ENCODE measurements around the gene ACVR1. TPM values are rescaled to one million over a fixed set of nuclear protein-coding genes. Genes with fewer than 3 reads are reported as not detected.

The ACVR1 gene
- total RNA-seq, 1 experiment from 2014 or later = 11.1 TPM

- Histone ChIP-seq H3K9me3 (no peaks in the 10 kb centered on the region), H3K27me3 (replicated peaks; ENCODE audit: control insufficient read depth, insufficient read depth, low read length) (no peaks in the 10 kb centered on the region), H3K4me3 (ENCODE audit: low read depth, low read length) (no peak overlapping the region), H3K36me3 (ENCODE audit: control insufficient read depth, insufficient read depth, low read length) (no peaks in the 10 kb centered on the region), H3K4me1 (no peaks in the 10 kb centered on the region)
- no peak overlapping the region for H3K27ac Mint-ChIP-seq (ENCODE audit: unreplicated experiment)
- peaks cover 2% of the 10 kb centered on the region for H3K9me3 Mint-ChIP-seq (ENCODE audit: unreplicated experiment)
- ChIA-PET CTCF (no interaction called here), POLR2A (no interaction called here)
- BruUV-seq (replicated peaks) = no TSS peak
- no peaks in the 10 kb centered on the region for H3K4me1 Mint-ChIP-seq (ENCODE audit: low read depth, unreplicated experiment)
- intact Hi-C loops (cut with micrococcal nuclease; ENCODE audit: unreplicated experiment) = no loop called here
- H3K36me3 Mint-ChIP-seq (ENCODE audit: insufficient read depth, unreplicated experiment) = peaks cover 6% of the 10 kb centered on the region
- no peak for DNase-seq
- no peak for TF ChIP-seq CTCF (IDR thresholded peaks at IDR 0.05; ENCODE audit: insufficient read depth in 1 of 2, low read depth in 1 of 2, low read length in 1 of 2, severe bottlenecking in 1 of 2, unreplicated experiment in 1 of 2)
- no peaks in the 10 kb centered on the region for H3K27me3 Mint-ChIP-seq (ENCODE audit: insufficient read depth, unreplicated experiment)
- H3K4me3 Mint-ChIP-seq (ENCODE audit: unreplicated experiment) = no peak overlapping the region
Observed at GRCh38 chr2:157760949-157761348, 115.2 kb downstream of the ACVR1 start.

- H3K27me3 Mint-ChIP-seq (ENCODE audit: insufficient read depth, unreplicated experiment) = no peaks in the 10 kb centered on the region
- H3K9me3 Mint-ChIP-seq (ENCODE audit: unreplicated experiment) = peaks cover 13% of the 10 kb centered on the region
- no peak overlapping the region for H3K27ac Mint-ChIP-seq (ENCODE audit: unreplicated experiment)
- intact Hi-C loops (cut with micrococcal nuclease; ENCODE audit: unreplicated experiment) = no loop called here
- H3K9me3 ChIP-seq = no peaks in the 10 kb centered on the region
- H3K36me3 ChIP-seq (ENCODE audit: control insufficient read depth, insufficient read depth, low read length) = no peaks in the 10 kb centered on the region
- no peaks in the 10 kb centered on the region for H3K4me1 Mint-ChIP-seq (ENCODE audit: low read depth, unreplicated experiment)
- no TSS peak for BruUV-seq (replicated peaks)
- H3K4me3 Mint-ChIP-seq (ENCODE audit: unreplicated experiment) = no peak overlapping the region
- CTCF ChIA-PET = no interaction called here
- no peaks in the 10 kb centered on the region for H3K4me1 ChIP-seq
- no peak for DNase-seq
- no peaks in the 10 kb centered on the region for H3K36me3 Mint-ChIP-seq (ENCODE audit: insufficient read depth, unreplicated experiment)
- no peaks in the 10 kb centered on the region for H3K27me3 ChIP-seq (replicated peaks; ENCODE audit: control insufficient read depth, insufficient read depth, low read length)
- no peak for TF ChIP-seq CTCF (IDR thresholded peaks at IDR 0.05; ENCODE audit: insufficient read depth in 1 of 2, low read depth in 1 of 2, low read length in 1 of 2, severe bottlenecking in 1 of 2, unreplicated experiment in 1 of 2)
- H3K4me3 ChIP-seq (ENCODE audit: low read depth, low read length) = no peak overlapping the region
- POLR2A ChIA-PET = no interaction called here
Observed at GRCh38 chr2:157759855-157760254, 116.3 kb downstream of the ACVR1 start.

GRCh38 chr2:157758586-157758985 lies 117.5 kb downstream of the ACVR1 start:
- no peaks in the 10 kb centered on the region for H3K27me3 Mint-ChIP-seq (ENCODE audit: insufficient read depth, unreplicated experiment)
- Histone ChIP-seq H3K36me3 (ENCODE audit: control insufficient read depth, insufficient read depth, low read length) (no peaks in the 10 kb centered on the region), H3K4me3 (ENCODE audit: low read depth, low read length) (no peak overlapping the region), H3K27me3 (replicated peaks; ENCODE audit: control insufficient read depth, insufficient read depth, low read length) (no peaks in the 10 kb centered on the region), H3K9me3 (no peaks in the 10 kb centered on the region), H3K4me1 (no peaks in the 10 kb centered on the region)
- intact Hi-C loops (cut with micrococcal nuclease; ENCODE audit: unreplicated experiment) = no loop called here
- CTCF ChIA-PET = no interaction called here
- H3K27ac Mint-ChIP-seq (ENCODE audit: unreplicated experiment) = no peak overlapping the region
- no peak for TF ChIP-seq CTCF (IDR thresholded peaks at IDR 0.05; ENCODE audit: insufficient read depth in 1 of 2, low read depth in 1 of 2, low read length in 1 of 2, severe bottlenecking in 1 of 2, unreplicated experiment in 1 of 2)
- no peaks in the 10 kb centered on the region for H3K4me1 Mint-ChIP-seq (ENCODE audit: low read depth, unreplicated experiment)
- DNase-seq = no peak
- H3K36me3 Mint-ChIP-seq (ENCODE audit: insufficient read depth, unreplicated experiment) = no peaks in the 10 kb centered on the region
- H3K9me3 Mint-ChIP-seq (ENCODE audit: unreplicated experiment) = peaks cover 25% of the 10 kb centered on the region
- BruUV-seq (replicated peaks) = no TSS peak
- POLR2A ChIA-PET = no interaction called here
- no peak overlapping the region for H3K4me3 Mint-ChIP-seq (ENCODE audit: unreplicated experiment)
